NB4 (cell line): Measurements from ENCODE around the gene POLD4.
"Not testable (repeated sequence)": the region's sequence is repeated elsewhere in the genome, so short reads cannot be mapped to it uniquely, and the experiment has no call there.

ENCODE experiments used
- DNase-seq: peaks from one replicate; pipeline ENCODE4 v3.0.0; 2010; ENCODE audit warnings: low read depth
- H3K4me3 ChIP-seq: one replicate; pipeline ENCODE4 v1.5.1; 2011; ENCODE audit warnings: mild to moderate bottlenecking, low read depth, low read length, moderate library complexity
- CTCF ChIP-seq: IDR thresholded peaks from one replicate; pipeline ENCODE4 v1.5.1; 2012; ENCODE audit warnings: low read depth, low read length
- MAX ChIP-seq: IDR thresholded peaks from 2 replicates; pipeline ENCODE4 v1.6.1; 2011; ENCODE audit warnings: low read depth, low read length
- MYC ChIP-seq: IDR thresholded peaks from 2 replicates; pipeline ENCODE4 v1.6.1; 2011; ENCODE audit warnings: low read depth, low read length
- POLR2A ChIP-seq: IDR thresholded peaks from 2 replicates; pipeline ENCODE4 v1.6.1; 2011; ENCODE audit warnings: mild to moderate bottlenecking; ENCODE audit not compliant: insufficient read length; ENCODE audit errors: extremely low read depth

Gene POLD4

GRCh38 chr11:67321313-67321871 is 32.0 kb downstream of the POLD4 start:
- no peak overlapping the region for H3K4me3 ChIP-seq
- DNase-seq: no peak
- no peak for TF ChIP-seq POLR2A
- TF ChIP-seq MYC: no peak
- no peak for TF ChIP-seq MAX
- TF ChIP-seq CTCF: no peak

DNA sequence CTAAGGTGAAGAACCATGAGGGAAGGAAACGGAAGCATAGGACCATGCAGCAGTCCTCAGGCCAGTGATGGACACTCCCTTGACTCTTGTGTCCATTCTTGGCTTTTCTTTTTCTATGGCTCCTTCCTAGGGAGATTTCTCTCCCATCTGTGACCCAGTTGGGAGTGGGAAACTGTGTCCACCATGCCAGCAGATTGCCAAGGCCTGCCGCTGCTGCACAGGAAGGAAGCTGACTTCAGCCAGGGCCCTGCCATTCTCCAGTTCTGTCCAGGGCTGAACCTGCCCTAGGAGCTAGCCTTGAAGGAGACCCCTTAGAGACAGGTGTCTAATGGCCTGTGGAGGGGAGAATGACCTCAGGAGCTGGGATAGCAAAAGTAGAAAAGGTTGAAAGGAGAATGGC is 32.7 kb downstream of the POLD4 start:
- no peak overlapping the region for H3K4me3 ChIP-seq
- no peak for DNase-seq
- no peak for TF ChIP-seq MAX
- TF ChIP-seq POLR2A: no peak
- TF ChIP-seq CTCF: no peak

- no peak for TF ChIP-seq CTCF
- no peak for TF ChIP-seq MAX
- TF ChIP-seq MYC: no peak
- no peak for TF ChIP-seq POLR2A
- H3K4me3 ChIP-seq: no peak overlapping the region
- no peak for DNase-seq
Measured at GRCh38 chr11:67320011-67320410, 33.3 kb downstream of the POLD4 start.

GRCh38 chr11:67318876-67319275 is 34.5 kb downstream of the POLD4 start:
- H3K4me3 ChIP-seq: peak overlapping the region; percentile 77
- not testable (repeated sequence) for DNase-seq

DNA sequence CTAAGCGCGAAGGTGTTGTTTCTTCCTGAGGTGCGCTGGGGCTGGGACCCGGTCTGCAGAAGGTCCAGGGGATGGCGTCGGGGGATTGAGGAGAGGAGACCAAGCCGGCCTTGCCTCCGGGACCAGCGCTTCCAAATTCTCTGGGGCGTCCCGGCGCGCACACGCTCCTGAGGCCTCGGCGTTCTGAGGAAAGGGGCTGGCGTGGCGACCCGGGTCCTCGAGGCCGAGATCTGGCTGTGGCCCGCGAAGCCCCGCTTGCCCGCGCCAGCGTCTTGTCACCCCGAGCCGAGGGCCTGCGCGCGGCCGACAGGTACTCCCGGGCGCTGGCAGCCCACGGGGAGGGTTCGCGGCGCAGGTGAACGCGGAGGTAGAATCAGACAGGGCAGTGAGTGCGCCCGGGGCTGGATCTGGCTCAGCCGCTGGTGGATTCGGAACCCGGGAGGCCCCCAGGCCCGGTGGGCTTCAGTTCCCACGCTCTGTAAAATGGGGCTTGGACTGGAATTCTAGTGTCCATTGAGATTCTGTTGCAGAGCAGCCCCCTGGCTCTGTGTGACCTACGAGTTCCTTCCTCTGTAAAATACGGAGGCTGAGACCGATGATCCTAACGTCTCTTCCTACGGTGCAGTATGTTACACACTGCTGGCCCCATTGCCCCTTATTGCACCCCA is 35.3 kb downstream of the POLD4 start:
- no peak for DNase-seq
- peak overlapping the region; percentile 77 for H3K4me3 ChIP-seq
- TF ChIP-seq MAX: no peak
- no peak for TF ChIP-seq MYC
- no peak for TF ChIP-seq CTCF

GRCh38 chr11:67317205-67317887 is 36.0 kb downstream of the POLD4 start:
- TF ChIP-seq CTCF: peak; percentile 72
- TF ChIP-seq MAX: peak; percentile 58
- peak; percentile 75 for TF ChIP-seq MYC
- peak; percentile 47 for TF ChIP-seq POLR2A
- DNase-seq: peak; percentile 97
- peak overlapping the region; percentile 77 for H3K4me3 ChIP-seq
